ENCODE results near the gene AP2M1.
A peak's percentile ranks its signal among the peaks of the same experiment; 100 is the strongest.

AP2M1 gene

GRCh38 chr3:184174646-184175492 is at the start of gene AP2M1:
TSS of gene AP2M1 (plus strand) at chr3:184174855. CDS start at chr3:184176994, 2,139 bp downstream.
- H3K4me3 ChIP-seq, result peak within 1 kb of the TSS; percentile 91
- DNase-seq (ENCODE audit: low spot score), result peak; percentile 100
- peak within 1 kb of the TSS; percentile 90 to 97 for H3K27ac ChIP-seq
- TF ChIP-seq CTCF (IDR thresholded peaks at IDR 0.05), result no peak

- Histone ChIP-seq H3K4me3 (no peak overlapping the region), H3K27ac (no peak overlapping the region)
- no peak for TF ChIP-seq CTCF (IDR thresholded peaks at IDR 0.05)
- DNase-seq (ENCODE audit: low spot score), result no peak
Observed at GRCh38 chr3:184126006-184126405, 48.6 kb upstream of the AP2M1 start.

- TF ChIP-seq CTCF (IDR thresholded peaks at IDR 0.05), result no peak
- H3K27ac ChIP-seq, result no peak overlapping the region
- H3K4me3 ChIP-seq, result no peak overlapping the region
- DNase-seq (ENCODE audit: low spot score), result no peak
Observed at GRCh38 chr3:184129012-184129411, 45.6 kb upstream of the AP2M1 start.

- H3K4me3 ChIP-seq, result no peak overlapping the region
- no peak for DNase-seq (ENCODE audit: low spot score)
- H3K27ac ChIP-seq, result no peak overlapping the region
- no peak for TF ChIP-seq CTCF (IDR thresholded peaks at IDR 0.05)
Observed at GRCh38 chr3:184132945-184133344, 41.7 kb upstream of the AP2M1 start.

GRCh38 chr3:184133840-184134745 is 40.6 kb upstream of the AP2M1 start:
- no peak for TF ChIP-seq CTCF (IDR thresholded peaks at IDR 0.05)
- DNase-seq (ENCODE audit: low spot score), result peak; percentile 89
- peak overlapping the region; percentile 77 to 95 for H3K27ac ChIP-seq
- H3K4me3 ChIP-seq, result peak overlapping the region; percentile 81

GRCh38 chr3:184134746-184135148 is 39.9 kb upstream of the AP2M1 start:
- Histone ChIP-seq H3K27ac (peak overlapping the region; percentile 77 to 95), H3K4me3 (peak overlapping the region; percentile 81)
- no peak for DNase-seq (ENCODE audit: low spot score)
- no peak for TF ChIP-seq CTCF (IDR thresholded peaks at IDR 0.05)

All from coronary artery (tissue), 2 donors.